Measurements from ENCODE around the gene EI24.

DNA sequence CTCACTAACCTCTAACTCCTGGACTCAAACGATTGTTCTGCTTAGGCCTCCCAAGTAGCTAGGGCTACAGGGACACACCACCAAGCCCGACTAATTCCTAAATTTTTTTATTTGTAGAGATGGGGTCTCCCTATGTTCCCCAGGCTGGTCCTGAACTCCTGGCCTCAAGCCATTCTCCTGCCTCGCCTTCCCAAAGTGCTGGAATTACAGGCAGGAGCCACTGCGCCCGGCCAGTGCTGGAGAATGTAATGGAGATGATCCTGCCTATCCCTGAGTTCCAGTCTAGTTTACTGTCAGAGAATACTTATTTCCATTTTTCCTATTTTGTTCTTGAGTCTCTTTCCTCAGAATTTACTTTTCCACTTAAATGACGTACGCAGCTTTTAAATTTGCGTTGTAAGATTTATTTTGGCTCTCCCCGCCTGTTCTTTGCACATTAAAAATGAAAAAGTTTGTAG, 55.5 kb downstream of the EI24 start, which contains the start of gene CHEK1:
- TF ChIP-seq ZNF274 (IDR thresholded peaks at IDR 0.05; ENCODE audit: low read depth, low read length) (no peak), YY1 (IDR thresholded peaks at IDR 0.05; ENCODE audit: insufficient read depth, insufficient read length) (no peak)

Measured in NT2/D1 (cell line).